Upper lobe of right lung (tissue), 1 donor: ENCODE results near the gene MAP4K4. TPM values are rescaled to one million over a fixed set of nuclear protein-coding genes. Genes with fewer than 3 reads are reported as not detected.

Experiments used
- ATAC-seq: fragments of 200-7000 bp; cut with Tn5 transposase; one replicate; pipeline ENCODE4 v1.9.1; 2020; ENCODE audit warnings: mild to moderate bottlenecking, moderate library complexity
- DNase-seq: peaks from one replicate; pipeline ENCODE4 v3.0.0-alpha.2; 2020
- H3K27ac ChIP-seq: fragments of 200-600 bp; one replicate; pipeline ENCODE4 v1.8.0; 2022
- H3K27me3 ChIP-seq: fragments of 200-600 bp; one replicate; pipeline ENCODE4 v1.8.0; 2022; ENCODE audit warnings: mild to moderate bottlenecking
- H3K36me3 ChIP-seq: fragments of 200-600 bp; one replicate; pipeline ENCODE4 v1.8.0; 2022
- H3K4me1 ChIP-seq: fragments of 200-600 bp; one replicate; pipeline ENCODE4 v1.8.0; 2022
- H3K4me3 ChIP-seq: fragments of 200-600 bp; one replicate; pipeline ENCODE4 v1.8.0; 2022; ENCODE audit warnings: mild to moderate bottlenecking
- H3K9me3 ChIP-seq: fragments of 200-600 bp; one replicate; pipeline ENCODE4 v1.8.0; 2022
- intact Hi-C: fragments of 100-400 bp; cut with DNase I; formaldehyde crosslinking; loops from one replicate; pipeline ENCODE4 v1.11.0; 2022
- total RNA-seq: library from RNA; stranded (reverse); fragmentation: NEBNext Ultra II Directional; extraction: Animal tissue kit (Norgen Biotek cat#: 25700); gene quantifications from one replicate; pipeline ENCODE4 v1.2.1, GENCODE V29; 2021
- TF ChIP-seq, protein P1 (sequence below): fragments of 200-600 bp; IDR thresholded peaks from one replicate; pipeline ENCODE4 v1.8.0; 2022; ENCODE audit warnings: antibody characterized with exemption
- donor health status: DM: no; HTN: yes; CAD: no; lungs with severe emphysema.

Gene MAP4K4
- total RNA-seq, 1 donor from 2014 or later, result 88.7 TPM

GRCh38 chr2:101731221-101732054, 33.9 kb downstream of the MAP4K4 start:
- TF ChIP-seq, protein P1, sequence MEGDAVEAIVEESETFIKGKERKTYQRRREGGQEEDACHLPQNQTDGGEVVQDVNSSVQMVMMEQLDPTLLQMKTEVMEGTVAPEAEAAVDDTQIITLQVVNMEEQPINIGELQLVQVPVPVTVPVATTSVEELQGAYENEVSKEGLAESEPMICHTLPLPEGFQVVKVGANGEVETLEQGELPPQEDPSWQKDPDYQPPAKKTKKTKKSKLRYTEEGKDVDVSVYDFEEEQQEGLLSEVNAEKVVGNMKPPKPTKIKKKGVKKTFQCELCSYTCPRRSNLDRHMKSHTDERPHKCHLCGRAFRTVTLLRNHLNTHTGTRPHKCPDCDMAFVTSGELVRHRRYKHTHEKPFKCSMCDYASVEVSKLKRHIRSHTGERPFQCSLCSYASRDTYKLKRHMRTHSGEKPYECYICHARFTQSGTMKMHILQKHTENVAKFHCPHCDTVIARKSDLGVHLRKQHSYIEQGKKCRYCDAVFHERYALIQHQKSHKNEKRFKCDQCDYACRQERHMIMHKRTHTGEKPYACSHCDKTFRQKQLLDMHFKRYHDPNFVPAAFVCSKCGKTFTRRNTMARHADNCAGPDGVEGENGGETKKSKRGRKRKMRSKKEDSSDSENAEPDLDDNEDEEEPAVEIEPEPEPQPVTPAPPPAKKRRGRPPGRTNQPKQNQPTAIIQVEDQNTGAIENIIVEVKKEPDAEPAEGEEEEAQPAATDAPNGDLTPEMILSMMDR, result no peak
- no peak for ATAC-seq

DNA sequence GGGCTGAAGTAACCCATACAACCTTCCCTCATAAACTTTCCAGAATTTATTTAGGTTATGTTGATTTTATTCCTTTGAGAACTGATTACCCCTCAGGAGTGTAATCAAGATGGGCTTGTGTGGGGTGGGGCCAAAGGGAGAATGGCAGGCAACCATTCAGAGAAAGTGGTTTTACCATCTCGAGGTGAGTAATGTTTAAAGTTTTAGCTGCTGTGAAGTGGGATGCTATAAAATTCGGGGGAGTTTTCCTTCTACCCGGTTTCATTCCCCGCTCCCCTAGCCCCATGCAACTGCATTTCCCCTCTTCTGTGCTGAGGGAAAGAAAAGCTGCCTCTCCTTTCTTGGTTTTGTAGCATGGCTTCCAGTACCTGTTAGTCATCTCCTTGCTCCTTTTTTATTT, 34.7 kb downstream of the MAP4K4 start:
- DNase-seq (no peak), ATAC-seq (no peak)
- H3K36me3 ChIP-seq, result no peaks in the 10 kb centered on the region
- no peaks in the 10 kb centered on the region for H3K27me3 ChIP-seq
- intact Hi-C loops, result no loop called here
- TF ChIP-seq, protein P1, result no peak
- peaks cover 40% of the 10 kb centered on the region for H3K4me1 ChIP-seq
- H3K9me3 ChIP-seq, result no peaks in the 10 kb centered on the region
- H3K27ac ChIP-seq, result no peak overlapping the region
- H3K4me3 ChIP-seq, result no peak overlapping the region

More at GRCh38 chr2:101731221-101732054, 33.9 kb downstream of the MAP4K4 start:
- no peak for DNase-seq
- intact Hi-C loops, result no loop called here
- Histone ChIP-seq H3K4me1 (peaks cover 36% of the 10 kb centered on the region), H3K9me3 (no peaks in the 10 kb centered on the region), H3K27ac (no peak overlapping the region), H3K36me3 (no peaks in the 10 kb centered on the region), H3K4me3 (no peak overlapping the region), H3K27me3 (no peaks in the 10 kb centered on the region)

DNA sequence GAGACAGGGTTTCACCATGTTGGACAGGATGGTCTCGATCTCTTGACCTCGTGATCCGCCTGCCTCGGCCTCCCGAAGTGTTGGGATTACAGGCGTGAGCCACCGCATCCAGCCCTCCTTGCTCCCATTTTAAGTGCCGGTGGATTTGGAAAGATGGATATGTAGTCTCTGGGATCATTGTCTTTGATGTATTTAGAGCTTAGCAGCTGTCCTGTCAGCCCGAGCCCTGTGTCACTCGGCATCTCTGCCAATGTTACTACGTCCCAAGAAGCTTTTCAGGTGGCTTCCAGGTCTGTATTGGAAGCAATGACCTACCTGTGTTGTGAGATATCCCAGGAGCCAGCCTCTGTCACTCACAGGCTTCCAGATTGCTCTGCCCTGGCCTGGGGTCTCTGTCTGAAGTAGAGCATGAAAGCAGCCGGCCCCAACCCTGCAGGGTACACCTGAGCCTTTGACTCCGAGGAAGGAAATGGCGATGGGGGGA, 35.3 kb downstream of the MAP4K4 start:
- Histone ChIP-seq H3K36me3 (no peaks in the 10 kb centered on the region), H3K4me1 (peaks cover 46% of the 10 kb centered on the region), H3K27ac (no peak overlapping the region), H3K9me3 (no peaks in the 10 kb centered on the region), H3K4me3 (no peak overlapping the region), H3K27me3 (no peaks in the 10 kb centered on the region)
- intact Hi-C loops, result no loop called here
- DNase-seq (no peak), ATAC-seq (no peak)
- TF ChIP-seq, protein P1, result no peak

- ATAC-seq (peak; percentile 30), DNase-seq (no peak)
- Histone ChIP-seq H3K27ac (no peak overlapping the region), H3K4me3 (no peak overlapping the region), H3K36me3 (no peaks in the 10 kb centered on the region), H3K9me3 (no peaks in the 10 kb centered on the region), H3K4me1 (peaks cover 48% of the 10 kb centered on the region), H3K27me3 (no peaks in the 10 kb centered on the region)
- TF ChIP-seq, protein P1, result no peak
- intact Hi-C loops, result no loop called here
Measured at GRCh38 chr2:101733257-101733993, 35.9 kb downstream of the MAP4K4 start.

DNA sequence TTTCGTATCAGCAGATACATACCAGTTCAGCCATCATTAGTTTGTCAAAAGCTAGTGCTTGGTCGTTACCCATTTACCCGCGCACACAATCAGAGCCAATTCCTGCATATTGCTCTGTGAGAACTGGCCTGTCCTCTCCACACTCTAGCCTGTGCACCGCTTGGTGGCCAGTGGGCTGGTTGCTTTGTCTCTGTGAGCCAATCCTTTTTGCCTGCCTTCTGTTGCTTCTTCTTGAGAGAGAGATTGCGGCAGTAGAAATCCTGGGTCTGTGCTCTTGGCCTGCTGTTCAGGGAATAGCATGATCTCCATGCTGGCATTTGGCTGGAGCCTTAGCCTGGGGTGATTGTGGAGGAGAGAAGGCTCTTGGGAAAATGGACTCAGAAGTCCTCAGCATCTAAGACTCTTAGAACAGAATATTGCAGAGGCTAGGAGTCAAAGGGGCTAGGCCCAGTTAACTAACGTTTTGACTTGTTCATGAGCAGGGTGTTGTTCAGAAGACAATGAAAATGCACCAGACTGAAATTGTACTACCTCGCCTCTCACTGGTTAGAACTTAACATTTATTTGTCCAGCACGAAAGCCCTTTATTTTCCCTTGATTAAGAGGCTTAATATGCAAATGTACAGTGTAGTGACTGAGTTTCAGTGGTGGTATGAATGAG, 37.1 kb downstream of the MAP4K4 start:
- Histone ChIP-seq H3K27me3 (no peaks in the 10 kb centered on the region), H3K4me3 (no peak overlapping the region), H3K4me1 (peaks cover 48% of the 10 kb centered on the region), H3K27ac (no peak overlapping the region), H3K36me3 (no peaks in the 10 kb centered on the region), H3K9me3 (no peaks in the 10 kb centered on the region)
- DNase-seq (no peak), ATAC-seq (no peak)
- intact Hi-C loops, result no loop called here
- TF ChIP-seq, protein P1, result no peak
